GM18868 (cell line): ENCODE measurements around the gene LRRC28.

Experiments
- ATAC-seq: cut with Tn5 transposase; IDR thresholded peaks from one replicate; pipeline ENCODE4 v1.9.1; 2021; ENCODE audit warnings: mild to moderate bottlenecking, moderate library complexity; ENCODE audit not compliant: unreplicated experiment

Gene LRRC28

GRCh38 chr15:99433026-99433756, 181.9 kb downstream of the LRRC28 start:
- no peak for ATAC-seq

- ATAC-seq = no peak
Measured at GRCh38 chr15:99433757-99434450, 182.6 kb downstream of the LRRC28 start.

- no peak for ATAC-seq
Measured at GRCh38 chr15:99434506-99435112, 183.3 kb downstream of the LRRC28 start.

- ATAC-seq = peak; percentile 56
Measured at GRCh38 chr15:99435113-99435695, 183.9 kb downstream of the LRRC28 start.

- no peak for ATAC-seq
Measured at GRCh38 chr15:99435877-99436541, 184.7 kb downstream of the LRRC28 start.

- no peak for ATAC-seq
Measured at GRCh38 chr15:99436542-99437314, 185.4 kb downstream of the LRRC28 start.

- no peak for ATAC-seq
Measured at GRCh38 chr15:99437315-99438223, 186.3 kb downstream of the LRRC28 start.

- no peak for ATAC-seq
Measured at GRCh38 chr15:99438224-99438585, 186.9 kb downstream of the LRRC28 start.

- ATAC-seq = no peak
Measured at GRCh38 chr15:99438691-99439523, 187.6 kb downstream of the LRRC28 start.

GRCh38 chr15:99439524-99439835, 188.2 kb downstream of the LRRC28 start:
- no peak for ATAC-seq

- no peak for ATAC-seq
Measured at GRCh38 chr15:99440029-99440428, 188.7 kb downstream of the LRRC28 start.
